Activated CD8-positive, alpha-beta memory T cell treated with anti-CD3 and anti-CD28 coated beads, Interleukin-2, amount 50 U/mL, for 24 hours (primary cell): ENCODE results near the gene SSTR5.
"Not testable (repeated sequence)": the region's sequence is repeated elsewhere in the genome, so short reads cannot be mapped to it uniquely, and the experiment has no call there.

Source experiments
- DNase-seq: peaks from one replicate; pipeline ENCODE4 v3.0.0-alpha.2; 2020; ENCODE audit errors: extremely low read depth

The SSTR5 gene

GRCh38 chr16:1073566-1074378 lies 1.2 kb downstream of the SSTR5 start:
- DNase-seq: no peak

- no peak for DNase-seq
These were observed 1.8 kb downstream of the SSTR5 start for GRCh38 chr16:1074379-1074649.

- DNase-seq: no peak
These were observed 3.0 kb downstream of the SSTR5 start for GRCh38 chr16:1075546-1075945.

GRCh38 chr16:1076801-1077576 lies 4.4 kb downstream of the SSTR5 start:
- no peak for DNase-seq

- DNase-seq: no peak
These were observed 5.5 kb downstream of the SSTR5 start for GRCh38 chr16:1077877-1078578.

GRCh38 chr16:1078579-1079021 lies 6.1 kb downstream of the SSTR5 start:
- no peak for DNase-seq

GRCh38 chr16:1079341-1079740 lies 6.8 kb downstream of the SSTR5 start:
- no peak for DNase-seq

GRCh38 chr16:1079786-1080525 lies 7.4 kb downstream of the SSTR5 start:
- DNase-seq: no peak

GRCh38 chr16:1080801-1081733 lies 8.5 kb downstream of the SSTR5 start:
- no peak for DNase-seq

GRCh38 chr16:1081734-1082265 lies 9.3 kb downstream of the SSTR5 start:
- no peak for DNase-seq

- no peak for DNase-seq
These were observed 9.9 kb downstream of the SSTR5 start for GRCh38 chr16:1082266-1082951.

- no peak for DNase-seq
These were observed 10.6 kb downstream of the SSTR5 start for GRCh38 chr16:1082952-1083675.

GRCh38 chr16:1084971-1085370 lies 12.4 kb downstream of the SSTR5 start:
- no peak for DNase-seq

GRCh38 chr16:1086443-1086842 lies 13.9 kb downstream of the SSTR5 start:
- DNase-seq: not testable (repeated sequence)

- no peak for DNase-seq
These were observed 16.0 kb downstream of the SSTR5 start for GRCh38 chr16:1088295-1089170.

GRCh38 chr16:1089439-1089821 lies 16.9 kb downstream of the SSTR5 start:
- DNase-seq: no peak

GRCh38 chr16:1089822-1090619 lies 17.5 kb downstream of the SSTR5 start:
- no peak for DNase-seq
